B cell (primary cell): ENCODE measurements around the gene GASK1B.

Source experiments
- CTCF ChIP-seq: fragments of 200-600 bp; IDR thresholded peaks from one replicate; pipeline ENCODE4 v1.8.0; 2022; ENCODE audit warnings: antibody characterized with exemption, mild to moderate bottlenecking
- EZH2 ChIP-seq: IDR thresholded peaks from 2 replicates; pipeline ENCODE4 v1.6.1; 2012; ENCODE audit warnings: borderline replicate concordance, low read depth, mild to moderate bottlenecking, moderate library complexity, low read length; ENCODE audit not compliant: insufficient read depth, poor library complexity, severe bottlenecking

GRCh38 chr4:158197194-158197776 lies 24.5 kb upstream of the GASK1B start:
- no peak for TF ChIP-seq CTCF
- TF ChIP-seq EZH2, result no peak
